ENCODE results near the gene FHOD3. TPM values are rescaled to one million over a fixed set of nuclear protein-coding genes. Genes with fewer than 3 reads are reported as not detected.

Gene FHOD3
- total and polyA plus RNA-seq, 2 of the 4 experiments (the other 2 are of a cell fraction) = 14.6 to 16.0 TPM

DNA sequence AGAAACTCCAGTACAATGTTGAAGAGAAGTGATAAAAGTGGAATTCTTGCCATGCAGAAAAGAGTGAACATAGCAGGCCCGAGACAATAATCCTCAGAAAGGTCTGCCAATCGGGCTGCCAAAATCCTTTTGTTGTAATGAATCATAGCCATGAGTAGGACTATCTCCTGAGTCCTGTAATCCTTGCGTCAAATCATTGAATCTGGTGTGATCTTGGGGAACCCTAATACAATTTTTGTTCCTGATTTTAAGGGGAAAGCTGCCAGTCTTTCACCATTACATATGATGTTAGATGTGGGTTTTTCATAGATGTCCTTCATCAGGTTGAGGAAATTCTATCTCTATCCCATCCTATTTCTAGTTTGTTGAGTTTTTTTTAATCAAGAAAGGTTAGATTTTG is 529.0 kb downstream of the FHOD3 start:
- H3K36me3 ChIP-seq (ENCODE audit: control insufficient read depth, insufficient read depth, low read length) = peaks cover 4% of the 10 kb centered on the region
- H3K56ac ChIP-seq (ENCODE audit: extremely low read depth, insufficient read depth, low read length) = no peak overlapping the region
- no peak overlapping the region for H3K27ac ChIP-seq (ENCODE audit: insufficient read depth, low read length)
- DNase-seq (no peak), ATAC-seq (ENCODE audit: low read depth) (no peak)
- no peak overlapping the region for H2BK15ac ChIP-seq (ENCODE audit: low read depth, low read length)
- H2BK5ac ChIP-seq (ENCODE audit: low read depth, low read length, poor library complexity, severe bottlenecking) = no peak overlapping the region
- no peaks in the 10 kb centered on the region for H3K27me3 ChIP-seq (ENCODE audit: control insufficient read depth, insufficient read depth, low read length)
- no peak overlapping the region for H4K8ac ChIP-seq (ENCODE audit: low read depth in 2 of 2, low read length in 2 of 2)
- peaks cover 28 to 59% of the 10 kb centered on the region in 2 experiments for H3K79me1 ChIP-seq (ENCODE audit: low read depth in 1 of 2, low read length in 2 of 2)
- WGBS, 2 experiments (ENCODE audit: extremely low coverage in 2 of 2, insufficient read length in 1 of 2) = no CpG with 5 or more reads among the region's 3 CpGs
- no peak overlapping the region for H2AFZ ChIP-seq (replicated peaks; ENCODE audit: low read length, poor library complexity)
- no peak for TF ChIP-seq CEBPB (IDR thresholded peaks at IDR 0.05; ENCODE audit: low read depth, low read length)
- TF ChIP-seq, protein P1, sequence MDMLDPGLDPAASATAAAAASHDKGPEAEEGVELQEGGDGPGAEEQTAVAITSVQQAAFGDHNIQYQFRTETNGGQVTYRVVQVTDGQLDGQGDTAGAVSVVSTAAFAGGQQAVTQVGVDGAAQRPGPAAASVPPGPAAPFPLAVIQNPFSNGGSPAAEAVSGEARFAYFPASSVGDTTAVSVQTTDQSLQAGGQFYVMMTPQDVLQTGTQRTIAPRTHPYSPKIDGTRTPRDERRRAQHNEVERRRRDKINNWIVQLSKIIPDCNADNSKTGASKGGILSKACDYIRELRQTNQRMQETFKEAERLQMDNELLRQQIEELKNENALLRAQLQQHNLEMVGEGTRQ (IDR thresholded peaks at IDR 0.05; ENCODE audit: low read depth, low read length) = no peak
- no peak for TF ChIP-seq MAZ (IDR thresholded peaks at IDR 0.05; ENCODE audit: borderline replicate concordance, low read depth, low read length)
- TF ChIP-seq, protein P2, sequence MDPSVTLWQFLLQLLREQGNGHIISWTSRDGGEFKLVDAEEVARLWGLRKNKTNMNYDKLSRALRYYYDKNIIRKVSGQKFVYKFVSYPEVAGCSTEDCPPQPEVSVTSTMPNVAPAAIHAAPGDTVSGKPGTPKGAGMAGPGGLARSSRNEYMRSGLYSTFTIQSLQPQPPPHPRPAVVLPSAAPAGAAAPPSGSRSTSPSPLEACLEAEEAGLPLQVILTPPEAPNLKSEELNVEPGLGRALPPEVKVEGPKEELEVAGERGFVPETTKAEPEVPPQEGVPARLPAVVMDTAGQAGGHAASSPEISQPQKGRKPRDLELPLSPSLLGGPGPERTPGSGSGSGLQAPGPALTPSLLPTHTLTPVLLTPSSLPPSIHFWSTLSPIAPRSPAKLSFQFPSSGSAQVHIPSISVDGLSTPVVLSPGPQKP (IDR thresholded peaks at IDR 0.05; ENCODE audit: borderline replicate concordance, low read depth, low read length) = no peak
- no peaks in the 10 kb centered on the region for H3K9me3 ChIP-seq (ENCODE audit: control insufficient read depth, insufficient read depth, low read length)
- no peak overlapping the region for H2AK9ac ChIP-seq (replicated peaks; ENCODE audit: low read depth, low read length, poor library complexity)
- no peak overlapping the region for H4K5ac ChIP-seq (ENCODE audit: low read depth, low read length)
- H4K20me1 ChIP-seq (ENCODE audit: insufficient read depth, low read length) = no peaks in the 10 kb centered on the region
- H4K91ac ChIP-seq (ENCODE audit: insufficient read depth, low read depth, low read length) = no peak overlapping the region
- H3K14ac ChIP-seq (replicated peaks; ENCODE audit: low read depth, low read length) = no peak overlapping the region
- no peak overlapping the region for H3K4me2 ChIP-seq (ENCODE audit: low read depth, low read length)
- H3K4ac ChIP-seq (ENCODE audit: low read depth, low read length) = no peak overlapping the region
- no peak overlapping the region for H3K18ac ChIP-seq (ENCODE audit: low read depth, low read length)
- H2BK20ac ChIP-seq (ENCODE audit: low read depth, low read length) = no peak overlapping the region
- CTCF ChIA-PET = no interaction called here
- in situ Hi-C loops (cut with MboI; ENCODE audit: low sequenced_read_pairs) (no loop called here), intact Hi-C loops (cut with micrococcal nuclease) (no loop called here), dilution Hi-C loops (cut with HindIII; ENCODE audit: low sequenced_read_pairs, unreplicated experiment) (no loop called here)
- peaks cover 4% of the 10 kb centered on the region for H3K4me1 ChIP-seq (ENCODE audit: control insufficient read depth, insufficient read depth, low read length)
- no TSS peak for BruUV-seq (replicated peaks)
- no peak overlapping the region for H2BK120ac ChIP-seq (ENCODE audit: low read depth, low read length)
- no peak overlapping the region for H2AK5ac ChIP-seq (ENCODE audit: low read depth, low read length)
- H3K23ac ChIP-seq (ENCODE audit: low read depth, low read length) = no peak overlapping the region
- POLR2A ChIA-PET (ENCODE audit: unreplicated experiment) = no interaction called here
- no peak overlapping the region for H3K9ac ChIP-seq (ENCODE audit: low read depth, low read length)
- H3K4me3 ChIP-seq (ENCODE audit: insufficient read depth, low read depth, low read length) = no peak overlapping the region
- peaks cover 3% of the 10 kb centered on the region; the same call in 1 of the 2 replicates for H3K9me1 ChIP-seq (ENCODE audit: insufficient read depth, low read length)

Data from IMR-90 (cell line).